ACC112 (cell line): ENCODE results near the gene PXK.

ENCODE experiments used
- H2AFZ ChIP-seq: fragments of 200-600 bp; sonication (generic); one replicate; pipeline ENCODE4 v1.6.0; 2017; ENCODE audit warnings: antibody characterized with exemption, low read length; ENCODE audit not compliant: unreplicated experiment
- H3K27ac ChIP-seq: fragments of 200-600 bp; sonication (generic); 2 replicates; pipeline ENCODE4 v1.5.1; 2014; ENCODE audit warnings: low read depth, mild to moderate bottlenecking, antibody characterized with exemption, low read length, moderate library complexity
- H3K27me3 ChIP-seq: fragments of 200-600 bp; sonication (generic); 2 replicates; pipeline ENCODE4 v1.6.1; 2014; ENCODE audit warnings: mild to moderate bottlenecking, antibody characterized with exemption, low read length, moderate library complexity, mixed read lengths; ENCODE audit not compliant: insufficient read depth
- H3K36me3 ChIP-seq: fragments of 200-600 bp; sonication (generic); 2 replicates; pipeline ENCODE4 v1.6.1; 2016; ENCODE audit warnings: mild to moderate bottlenecking, antibody characterized with exemption, low read length, moderate library complexity, mixed read lengths; ENCODE audit not compliant: insufficient read depth
- H3K4me1 ChIP-seq: fragments of 200-600 bp; sonication (generic); one replicate; pipeline ENCODE4 v1.6.1; 2016; ENCODE audit warnings: low read length, mixed read lengths; ENCODE audit not compliant: insufficient read depth, unreplicated experiment, control insufficient read depth
- H3K4me3 ChIP-seq: fragments of 200-600 bp; sonication (generic); 2 replicates; pipeline ENCODE4 v1.5.1; 2014; ENCODE audit warnings: mild to moderate bottlenecking, low read depth, low read length
- H3K79me2 ChIP-seq: fragments of 200-600 bp; sonication (generic); one replicate; pipeline ENCODE4 v1.6.0; 2016; ENCODE audit warnings: low read length; ENCODE audit not compliant: control insufficient read depth, unreplicated experiment, insufficient read depth

The PXK gene

DNA sequence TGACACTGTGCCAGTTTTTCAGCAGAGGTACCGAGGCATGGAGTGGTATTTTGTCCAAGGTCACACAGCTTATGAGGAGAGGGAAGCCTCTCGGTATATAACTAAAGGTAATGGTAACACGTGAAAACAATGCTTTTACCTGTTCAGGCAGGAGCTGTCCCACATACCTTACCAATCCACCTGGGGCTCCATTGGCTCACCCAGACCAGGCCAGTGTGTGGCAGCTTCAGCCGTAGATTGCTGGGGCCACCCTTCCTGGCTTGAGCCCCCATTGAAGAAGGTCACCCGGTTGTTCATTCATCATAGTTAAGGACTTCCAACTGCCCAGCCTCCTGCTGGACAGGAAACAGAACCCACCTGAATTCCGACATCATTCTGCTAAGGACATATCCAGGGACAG, 35.8 kb upstream of the PXK start:
- no peaks in the 10 kb centered on the region for H3K79me2 ChIP-seq
- no peak overlapping the region for H3K27ac ChIP-seq
- H3K27me3 ChIP-seq = peaks cover 25% of the 10 kb centered on the region
- H3K4me1 ChIP-seq = no peaks in the 10 kb centered on the region
- H3K4me3 ChIP-seq = no peak overlapping the region
- no peak overlapping the region for H2AFZ ChIP-seq
- H3K36me3 ChIP-seq = no peaks in the 10 kb centered on the region

DNA sequence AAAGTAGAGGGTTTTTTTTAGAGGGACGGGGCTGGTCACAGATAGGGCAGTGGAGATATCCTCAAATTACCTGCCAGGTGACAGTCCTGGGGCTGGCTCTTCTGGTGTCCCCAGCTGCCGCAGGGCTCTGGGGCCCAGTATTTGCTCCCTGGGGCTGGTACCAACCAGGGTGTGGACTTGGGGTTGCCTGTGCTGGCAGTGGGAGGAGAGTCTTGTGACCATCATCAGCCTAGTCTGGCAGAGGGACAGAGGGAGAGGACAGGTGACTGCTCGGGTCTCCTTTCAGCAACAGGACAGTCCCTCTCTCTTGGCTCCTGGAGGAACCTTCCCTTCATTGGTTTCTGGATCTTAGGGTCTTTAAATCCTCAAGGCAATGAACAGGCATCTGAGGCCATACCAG, 34.5 kb upstream of the PXK start:
- no peaks in the 10 kb centered on the region for H3K36me3 ChIP-seq
- no peak overlapping the region for H3K27ac ChIP-seq
- H3K27me3 ChIP-seq = peaks cover 32% of the 10 kb centered on the region
- no peak overlapping the region for H3K4me3 ChIP-seq
- H2AFZ ChIP-seq = no peak overlapping the region
- no peaks in the 10 kb centered on the region for H3K4me1 ChIP-seq
- no peaks in the 10 kb centered on the region for H3K79me2 ChIP-seq

DNA sequence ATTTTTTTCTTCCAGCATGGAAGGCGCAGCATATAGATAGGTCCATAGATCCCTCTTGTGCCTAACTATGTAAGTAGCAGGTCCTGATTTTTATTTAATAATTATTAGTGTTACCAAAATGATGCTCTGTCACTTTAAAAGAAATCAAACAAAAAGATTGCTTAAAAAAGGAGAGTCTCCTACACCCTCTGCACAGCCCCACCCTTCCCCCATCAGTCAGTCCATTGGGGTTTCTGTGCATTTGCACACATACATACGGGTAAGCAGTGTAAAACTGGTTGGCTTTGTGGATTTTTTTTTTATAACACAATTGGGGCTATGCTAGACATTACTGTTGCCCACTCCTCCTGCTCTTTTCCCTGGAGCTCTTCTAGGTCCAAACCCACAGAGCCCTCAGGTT, 33.6 kb upstream of the PXK start:
- H3K79me2 ChIP-seq = no peaks in the 10 kb centered on the region
- H3K36me3 ChIP-seq = no peaks in the 10 kb centered on the region
- H2AFZ ChIP-seq = no peak overlapping the region
- no peak overlapping the region for H3K27ac ChIP-seq
- peaks cover 32% of the 10 kb centered on the region for H3K27me3 ChIP-seq
- no peaks in the 10 kb centered on the region for H3K4me1 ChIP-seq
- H3K4me3 ChIP-seq = no peak overlapping the region

DNA sequence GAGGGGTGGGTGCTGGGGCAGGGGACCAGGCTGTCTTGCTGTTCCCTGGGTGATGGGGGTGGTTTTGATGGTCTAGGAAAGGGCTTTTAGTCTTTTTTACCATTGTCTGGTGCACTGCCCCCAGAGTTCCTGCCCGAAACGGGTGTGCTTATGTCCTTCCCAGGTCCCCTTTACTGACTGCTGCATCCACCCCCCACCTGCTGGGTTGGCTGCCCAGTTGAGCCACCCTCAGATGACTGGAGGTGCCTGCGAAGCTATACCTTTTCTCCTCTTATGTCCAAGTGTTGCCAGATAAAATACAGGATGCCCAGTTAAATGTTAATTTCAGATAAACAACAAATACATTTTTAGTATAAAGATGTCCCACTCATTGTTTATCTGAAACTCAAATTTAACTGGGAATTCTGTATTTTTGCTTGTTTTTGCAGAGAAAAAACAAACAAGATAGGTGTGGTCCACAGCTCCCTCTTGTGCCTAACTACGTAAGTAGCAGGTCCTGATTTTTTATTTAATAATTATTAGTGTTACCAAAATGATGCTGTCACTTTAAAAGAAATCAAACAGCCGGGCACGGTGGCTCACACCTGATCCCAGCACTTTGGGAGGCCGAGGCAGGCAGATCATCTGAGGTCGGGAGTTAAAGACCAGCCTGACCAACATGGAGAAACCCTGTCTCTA, 32.7 kb upstream of the PXK start:
- no peak overlapping the region for H3K4me3 ChIP-seq
- H3K4me1 ChIP-seq = no peaks in the 10 kb centered on the region
- H3K27me3 ChIP-seq = peaks cover 32% of the 10 kb centered on the region
- no peaks in the 10 kb centered on the region for H3K36me3 ChIP-seq
- no peaks in the 10 kb centered on the region for H3K79me2 ChIP-seq
- H2AFZ ChIP-seq = no peak overlapping the region
- no peak overlapping the region for H3K27ac ChIP-seq

DNA sequence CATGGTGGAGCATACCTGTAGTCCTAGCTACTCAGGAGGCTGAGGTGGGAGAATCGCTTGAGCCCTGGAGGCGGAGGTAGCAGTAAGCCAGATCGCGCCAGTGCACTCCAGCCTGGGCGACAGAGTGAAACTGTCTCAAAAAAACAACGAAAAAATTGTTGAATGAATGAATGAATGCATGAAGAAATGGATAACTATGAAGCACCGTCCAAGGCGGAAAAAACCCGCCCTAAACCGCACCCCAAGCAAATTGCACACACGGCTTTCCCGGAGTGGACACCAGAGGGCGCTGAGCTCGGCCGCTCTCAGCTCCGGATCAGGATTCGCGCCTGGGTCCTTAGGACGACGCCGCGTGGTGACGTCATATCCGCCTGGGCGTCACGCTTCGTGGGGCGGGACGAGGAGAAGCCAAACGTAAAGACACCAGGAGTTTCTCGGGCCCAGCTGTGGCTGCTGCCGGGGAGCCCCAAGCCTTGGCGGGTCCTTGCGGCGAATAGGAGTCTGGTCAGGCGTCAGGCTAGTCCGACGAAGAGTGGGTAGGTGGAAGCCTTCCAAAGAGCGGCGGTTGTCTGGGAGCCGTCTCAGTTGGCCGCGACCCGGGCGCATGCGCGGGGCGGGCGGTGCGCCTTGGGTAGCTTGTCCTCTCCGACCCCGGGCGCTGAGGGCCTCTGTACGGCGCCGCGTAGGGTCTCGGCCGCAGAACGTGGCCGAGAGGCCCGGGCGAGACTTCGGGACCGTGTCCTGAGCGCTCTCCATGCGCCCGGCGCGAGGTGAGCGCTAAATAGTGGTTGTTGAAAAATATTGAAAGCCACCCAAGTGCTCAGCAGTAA, 26.6 kb upstream of the PXK start, which contains the start of the genes HTD2 and RPP14:
Gene HTD2, plus strand, starts transcription at position 639 of the 830 bp plus-strand sequence. CDS start 11,094 bp downstream, outside the sequence.
Gene RPP14, plus strand, starts transcription at position 364 of the 830 bp plus-strand sequence. CDS start 4,085 bp downstream, outside the sequence.
- Histone ChIP-seq H2AFZ (peak within 1 kb of the TSS; percentile 76), H3K79me2 (peaks cover 41% of the 10 kb centered on the region), H3K27ac (peak within 1 kb of the TSS; percentile 98)

DNA sequence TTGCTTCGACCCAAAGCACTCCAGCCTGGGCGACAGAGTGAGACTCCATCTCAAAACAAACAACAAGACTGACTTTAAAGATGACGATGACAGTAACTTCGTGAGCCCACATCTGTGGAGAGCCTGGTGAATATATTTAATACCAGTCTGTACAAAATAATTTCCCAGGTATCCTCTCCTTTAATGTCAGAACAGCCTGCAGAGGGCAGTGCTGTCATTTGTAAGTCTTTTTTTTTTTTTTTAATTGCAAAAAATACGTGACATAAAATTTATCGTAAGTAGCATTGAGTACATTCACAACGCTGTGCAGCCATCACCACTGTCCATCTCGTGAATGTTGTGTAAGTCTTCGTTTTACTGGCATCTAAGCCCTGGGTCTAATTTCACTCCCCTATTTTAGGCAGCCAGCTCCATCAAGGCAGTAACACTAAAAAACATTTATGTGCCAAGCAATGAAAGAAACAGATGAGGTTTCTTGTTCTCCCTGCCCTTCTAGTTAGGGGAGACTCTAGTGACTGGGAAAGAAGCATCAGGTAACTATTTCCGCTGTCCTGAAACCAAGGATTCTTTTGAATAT, 25.0 kb upstream of the PXK start:
- H3K36me3 ChIP-seq = peaks cover 21% of the 10 kb centered on the region
- no peak overlapping the region for H2AFZ ChIP-seq
- peaks cover 19% of the 10 kb centered on the region for H3K4me1 ChIP-seq
- peaks cover 49% of the 10 kb centered on the region for H3K79me2 ChIP-seq
- no peaks in the 10 kb centered on the region for H3K27me3 ChIP-seq
- peak overlapping the region; percentile 98 for H3K27ac ChIP-seq
- H3K4me3 ChIP-seq = peak overlapping the region; percentile 93

More for the DNA sequence above, 26.6 kb upstream of the PXK start, which contains the start of the genes HTD2 and RPP14:
- Histone ChIP-seq H3K27me3 (peaks cover 14% of the 10 kb centered on the region), H3K4me1 (peaks cover 19% of the 10 kb centered on the region), H3K4me3 (peak within 1 kb of the TSS; percentile 93), H3K36me3 (peaks cover 10% of the 10 kb centered on the region)

DNA sequence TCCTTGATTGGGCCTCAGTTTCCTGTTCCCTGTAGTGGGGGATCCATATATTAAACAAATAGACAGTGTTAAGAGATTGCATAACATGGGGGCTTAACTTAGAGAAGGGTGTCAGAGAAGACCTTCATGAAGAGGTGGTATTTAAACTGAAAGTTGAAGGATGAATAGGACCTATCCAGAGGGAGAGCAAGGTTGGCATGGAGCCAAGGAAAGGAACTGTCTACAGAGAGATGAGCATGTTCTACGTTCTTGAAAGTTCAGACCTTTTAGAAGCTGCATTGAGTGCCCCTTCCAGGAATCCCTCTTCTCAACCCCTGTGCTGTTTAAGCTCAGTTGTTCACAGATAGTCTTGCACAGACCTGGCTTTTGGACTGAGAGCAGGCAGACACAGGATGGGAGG, 24.0 kb upstream of the PXK start:
- H3K79me2 ChIP-seq = peaks cover 49% of the 10 kb centered on the region
- no peaks in the 10 kb centered on the region for H3K27me3 ChIP-seq
- peaks cover 19% of the 10 kb centered on the region for H3K4me1 ChIP-seq
- peaks cover 21% of the 10 kb centered on the region for H3K36me3 ChIP-seq
- peak overlapping the region; percentile 46; the same call in 1 of the 2 replicates for H3K4me3 ChIP-seq
- no peak overlapping the region for H3K27ac ChIP-seq
- no peak overlapping the region for H2AFZ ChIP-seq

DNA sequence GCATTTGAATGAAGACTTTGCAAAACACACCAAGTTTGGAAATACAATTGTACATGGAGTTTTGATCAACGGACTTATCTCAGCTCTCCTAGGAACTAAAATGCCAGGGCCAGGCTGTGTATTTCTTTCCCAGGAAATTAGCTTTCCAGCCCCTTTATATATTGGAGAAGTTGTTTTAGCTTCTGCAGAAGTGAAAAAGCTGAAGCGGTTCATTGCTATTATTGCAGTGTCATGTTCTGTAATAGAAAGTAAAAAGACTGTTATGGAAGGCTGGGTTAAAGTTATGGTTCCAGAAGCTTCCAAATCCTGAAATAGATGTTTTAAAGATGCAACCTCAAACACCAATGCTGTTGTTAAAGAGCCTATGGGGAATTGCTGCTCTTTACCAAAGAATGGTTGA, 14.9 kb upstream of the PXK start:
- H3K36me3 ChIP-seq = peaks cover 13% of the 10 kb centered on the region
- peaks cover 3% of the 10 kb centered on the region for H3K4me1 ChIP-seq
- no peak overlapping the region for H3K4me3 ChIP-seq
- peaks cover 3% of the 10 kb centered on the region for H3K79me2 ChIP-seq
- no peak overlapping the region for H3K27ac ChIP-seq
- no peaks in the 10 kb centered on the region for H3K27me3 ChIP-seq
- H2AFZ ChIP-seq = no peak overlapping the region

DNA sequence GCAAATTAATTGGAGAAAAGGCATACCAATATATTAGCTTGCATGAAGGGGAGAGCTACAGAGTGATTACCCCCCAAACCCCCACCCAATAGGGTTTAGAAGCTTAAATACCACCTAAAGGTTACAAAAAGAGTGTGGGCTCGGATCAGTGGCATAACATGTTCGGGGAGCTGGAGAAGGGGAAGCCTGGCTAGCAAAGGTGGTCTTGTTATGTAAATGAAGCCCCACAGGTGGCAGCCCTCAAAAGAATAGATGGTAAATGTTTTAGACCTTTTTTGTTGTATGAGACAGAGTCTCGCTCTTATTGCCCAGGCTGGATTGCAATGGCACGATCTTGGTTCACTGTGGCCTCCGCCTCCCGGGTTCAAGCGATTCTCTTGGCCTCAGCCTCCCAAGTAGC, 10.9 kb upstream of the PXK start:
- Histone ChIP-seq H3K4me3 (no peak overlapping the region), H3K27me3 (no peaks in the 10 kb centered on the region), H3K36me3 (peaks cover 3% of the 10 kb centered on the region; the same call in 1 of the 2 replicates), H3K79me2 (no peaks in the 10 kb centered on the region), H3K4me1 (peaks cover 27% of the 10 kb centered on the region), H2AFZ (no peak overlapping the region), H3K27ac (no peak overlapping the region)

DNA sequence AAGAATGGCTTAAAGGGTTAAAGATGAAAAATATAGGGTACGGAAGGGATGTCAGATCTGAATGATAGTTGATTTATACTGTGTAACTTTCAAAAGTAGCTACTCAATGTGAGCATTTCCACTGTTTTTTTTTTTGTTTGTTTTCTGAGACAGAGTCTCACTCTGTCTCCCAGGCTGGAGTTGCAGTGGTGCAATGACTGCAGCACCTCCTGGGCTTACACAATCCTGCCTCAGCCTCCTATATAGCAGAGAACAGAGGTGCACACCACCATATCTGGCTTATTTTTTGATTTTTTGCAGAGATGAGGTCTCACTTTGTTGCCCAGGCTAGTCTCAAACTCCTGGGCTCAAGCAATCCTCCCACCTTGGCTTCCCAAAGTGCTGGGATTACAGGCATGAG, 9.9 kb upstream of the PXK start:
- H3K27ac ChIP-seq = no peak overlapping the region
- H3K4me1 ChIP-seq = peaks cover 27% of the 10 kb centered on the region
- H3K36me3 ChIP-seq = 0 out of 2 replicates have a peak, but pooled peaks cover 3% of the 10 kb centered on the region
- H3K79me2 ChIP-seq = no peaks in the 10 kb centered on the region
- H3K4me3 ChIP-seq = no peak overlapping the region
- no peak overlapping the region for H2AFZ ChIP-seq
- H3K27me3 ChIP-seq = no peaks in the 10 kb centered on the region
